Stimulated activated naive CD8-positive, alpha-beta T cell treated with anti-CD3 and anti-CD28 coated beads, Interleukin-15, amount 100 ng/mL, for 72 hours (primary cell): Measurements from ENCODE around the gene RTN1.

ENCODE experiments used
- ATAC-seq: fragments of 150-1000 bp; cut with Tn5 transposase; 2 replicates; pipeline ENCODE4 v1.10.0; 2021; ENCODE audit warnings: mild to moderate bottlenecking, moderate library complexity
- DNase-seq, 2 donors: peaks; one replicate each; pipeline ENCODE4 v3.0.0; 2021 to 2022
- H3K27ac Mint-ChIP-seq, 2 donors: one replicate each; pipeline ENCODE4 v1.8.0; 2022; ENCODE audit warnings: mild to moderate bottlenecking in 2 of 2, mixed read lengths in 2 of 2, moderate library complexity in 2 of 2
- H3K27me3 Mint-ChIP-seq: one replicate; pipeline ENCODE4 v1.8.0; 2022; ENCODE audit warnings: mixed read lengths
- H3K4me1 Mint-ChIP-seq: one replicate; pipeline ENCODE4 v1.8.0; 2022; ENCODE audit warnings: mild to moderate bottlenecking, mixed read lengths
- H3K4me3 Mint-ChIP-seq, 2 donors: one replicate each; pipeline ENCODE4 v1.8.0; 2022; ENCODE audit warnings: mild to moderate bottlenecking in 2 of 2, mixed read lengths in 2 of 2, moderate library complexity in 1 of 2
- H3K9me3 Mint-ChIP-seq, 2 donors: one replicate each; pipeline ENCODE4 v1.8.0; 2022; ENCODE audit warnings: mixed read lengths in 2 of 2

RTN1 gene

DNA sequence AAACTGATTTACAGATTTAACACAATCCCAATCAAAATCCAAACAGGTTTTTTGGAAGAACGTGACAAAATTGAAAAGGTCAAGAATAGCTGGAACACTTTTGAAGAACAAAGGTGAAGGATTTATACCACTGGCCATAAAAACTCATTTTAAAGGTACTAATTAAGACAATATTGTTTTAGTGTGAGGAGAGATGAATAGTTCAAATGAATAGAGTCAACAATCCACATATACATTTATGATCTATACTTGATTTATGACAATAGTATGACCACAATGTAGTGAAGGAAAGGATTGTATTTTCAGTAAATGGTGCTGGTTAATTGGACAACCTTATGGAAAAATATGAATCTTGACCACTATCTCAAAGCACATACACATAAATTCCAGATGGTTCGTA lies 323.3 kb downstream of the RTN1 start:
- DNase-seq (no peak), ATAC-seq (no peak)
- no peak overlapping the region for H3K27ac Mint-ChIP-seq
- peaks cover 17% of the 10 kb centered on the region for H3K27me3 Mint-ChIP-seq
- H3K4me3 Mint-ChIP-seq = no peak overlapping the region
- no peaks in the 10 kb centered on the region for H3K4me1 Mint-ChIP-seq
- no peaks in the 10 kb centered on the region for H3K9me3 Mint-ChIP-seq
